H1 (cell line): Measurements from ENCODE around the gene MXRA7. TPM values are rescaled to one million over a fixed set of nuclear protein-coding genes. Genes with fewer than 3 reads are reported as not detected.

ENCODE experiments used
- JUN ChIP-seq: IDR thresholded peaks from 2 replicates; pipeline ENCODE4 v1.6.1; 2011; ENCODE audit warnings: low read depth, mild to moderate bottlenecking, improper control_type of control experiment, low read length
- MAFK ChIP-seq: IDR thresholded peaks from 2 replicates; pipeline ENCODE4 v1.6.1; 2012; ENCODE audit warnings: low read depth, mild to moderate bottlenecking, improper control_type of control experiment, low read length
- SIRT6 ChIP-seq: IDR thresholded peaks from one replicate; pipeline ENCODE4 v1.7.1; 2012; ENCODE audit warnings: low read length, inconsistent platforms
- YY1 ChIP-seq: IDR thresholded peaks from 2 replicates; pipeline ENCODE4 v1.6.1; 2011; ENCODE audit warnings: low read depth, mild to moderate bottlenecking, low read length
- polyA plus RNA-seq, 7 experiments: library from polyadenylated mRNA; depleted of rRNA in 3 of 7; stranded (reverse) in 5 of 7; unstranded in 2 of 7; fragments of >200 nt in 5 of 7; fragments of 200-250 nt in 2 of 7; gene quantifications; 1 replicate in 5 of 7; 2 replicates in 1 of 7; 4 replicates in 1 of 7; pipeline versions ENCODE4 v1.2.1 to v1.2.3, GENCODE V29; 2011 to 2013; ENCODE audit warnings: missing spikeins in 2 of 7, mixed read lengths in 2 of 7
- total RNA-seq: library from RNA; stranded (reverse); fragmentation: NEBNext Ultra II Directional; extraction: Animal tissue kit (Norgen Biotek cat#: 25700); gene quantifications from 2 replicates; pipeline ENCODE4 v1.2.1, GENCODE V29; 2021
- TF ChIP-seq, protein P1 (sequence below): IDR thresholded peaks from 2 replicates; pipeline ENCODE4 v1.6.1; 2011; ENCODE audit warnings: low read length, improper control_type of control experiment

MXRA7 gene
- total and polyA plus RNA-seq, 2 of the 8 experiments (the other 6 are each of a cell fraction or from before 2014, with no cell fraction given): 17.8 to 26.6 TPM

DNA sequence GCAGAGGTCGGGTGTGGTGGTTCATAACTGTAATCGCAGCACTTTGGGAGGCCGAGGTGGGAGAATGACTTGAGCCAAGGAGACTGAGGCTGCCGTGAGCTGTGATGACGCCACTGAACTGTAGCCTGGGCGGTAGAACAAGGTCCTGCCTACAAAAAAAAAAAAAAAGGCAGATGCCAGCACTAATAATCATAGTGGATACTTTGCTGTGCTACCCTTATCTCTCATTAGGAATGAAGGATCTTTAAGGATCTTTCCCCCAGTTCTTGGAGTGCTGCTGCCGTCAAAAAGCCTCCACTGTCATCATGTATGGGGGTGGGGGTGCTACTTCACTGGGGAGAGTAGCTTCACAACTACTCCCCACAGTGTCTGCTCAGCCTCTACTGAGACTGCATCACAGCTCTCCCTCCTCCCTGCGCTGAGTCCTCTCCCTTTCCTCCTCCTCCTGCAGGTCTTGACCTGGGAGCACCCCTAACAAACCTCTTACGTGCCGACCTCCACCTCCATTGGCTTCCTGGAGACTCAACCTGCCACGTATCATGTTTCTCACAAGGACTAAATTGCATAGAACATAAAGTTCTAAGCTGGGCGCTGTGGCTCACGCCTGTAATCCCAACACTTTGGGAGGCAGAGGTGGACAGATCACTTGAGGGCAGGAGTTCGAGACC lies 42.8 kb downstream of the MXRA7 start (continued):
- TF ChIP-seq JUN (no peak), MAFK (no peak), SIRT6 (no peak), YY1 (no peak)
- TF ChIP-seq, protein P1, sequence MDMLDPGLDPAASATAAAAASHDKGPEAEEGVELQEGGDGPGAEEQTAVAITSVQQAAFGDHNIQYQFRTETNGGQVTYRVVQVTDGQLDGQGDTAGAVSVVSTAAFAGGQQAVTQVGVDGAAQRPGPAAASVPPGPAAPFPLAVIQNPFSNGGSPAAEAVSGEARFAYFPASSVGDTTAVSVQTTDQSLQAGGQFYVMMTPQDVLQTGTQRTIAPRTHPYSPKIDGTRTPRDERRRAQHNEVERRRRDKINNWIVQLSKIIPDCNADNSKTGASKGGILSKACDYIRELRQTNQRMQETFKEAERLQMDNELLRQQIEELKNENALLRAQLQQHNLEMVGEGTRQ: no peak
